Keratinocyte (primary cell): ENCODE data around the gene DHH. TPM values are rescaled to one million over a fixed set of nuclear protein-coding genes. Genes with fewer than 3 reads are reported as not detected.

ENCODE experiments used
- DNase-seq: peaks from one replicate; pipeline ENCODE4 v3.0.0-alpha.2; 2011; ENCODE audit warnings: low read depth, missing footprints, low spot score
- FAIRE-seq: peaks from 2 replicates; lab custom pipeline; 2011; peaks lifted over from hg19 to GRCh38; lab: Jason Lieb, UNC
- H2AFZ ChIP-seq: 2 replicates; pipeline ENCODE4 v1.6.0; 2012; ENCODE audit warnings: low read length, control low read depth, inconsistent platforms; ENCODE audit not compliant: control insufficient read depth
- H3K27ac ChIP-seq: 2 replicates; pipeline ENCODE4 v1.5.1; 2011; ENCODE audit warnings: low read length; ENCODE audit not compliant: control insufficient read depth, insufficient read depth
- H3K27me3 ChIP-seq: 3 replicates; pipeline ENCODE4 v1.6.0; 2011; ENCODE audit warnings: low read length; ENCODE audit not compliant: control insufficient read depth, insufficient read depth; ENCODE audit errors: extremely low read depth
- H3K36me3 ChIP-seq, 2 experiments: 2 replicates in 1 of 2; 3 replicates in 1 of 2; pipeline ENCODE4 v1.5.1; 2011; ENCODE audit warnings: low read length in 2 of 2, mild to moderate bottlenecking in 1 of 2; ENCODE audit not compliant: control insufficient read depth in 2 of 2, insufficient read depth in 2 of 2; ENCODE audit errors: extremely low read depth in 1 of 2
- H3K4me1 ChIP-seq: 3 replicates; pipeline ENCODE4 v1.5.1; 2011; ENCODE audit warnings: low read length; ENCODE audit not compliant: control insufficient read depth, insufficient read depth; ENCODE audit errors: extremely low read depth
- H3K4me2 ChIP-seq: 3 replicates; pipeline ENCODE4 v1.6.0; 2011; ENCODE audit warnings: low read depth, low read length; ENCODE audit not compliant: control insufficient read depth, insufficient read depth; ENCODE audit errors: extremely low read depth
- H3K4me3 ChIP-seq, 3 experiments: fragments of 200-600 bp in 1 of 3; sonication (generic) in 1 of 3; 2 replicates in 2 of 3; 3 replicates in 1 of 3; pipeline ENCODE4 v1.5.1; 2011 to 2016; ENCODE audit warnings: low read length in 3 of 3, mild to moderate bottlenecking in 3 of 3, control low read depth in 2 of 3, inconsistent platforms in 1 of 3, low read depth in 1 of 3, mixed read lengths in 1 of 3, mixed run types in 1 of 3, moderate library complexity in 1 of 3; ENCODE audit not compliant: control insufficient read depth in 2 of 3, insufficient read depth in 2 of 3; ENCODE audit errors: extremely low read depth in 1 of 3
- H3K79me2 ChIP-seq: 2 replicates; pipeline ENCODE4 v1.6.0; 2012; ENCODE audit warnings: low read length; ENCODE audit not compliant: control insufficient read depth, insufficient read depth
- H3K9ac ChIP-seq: 3 replicates; pipeline ENCODE4 v1.6.0; 2011; ENCODE audit warnings: low read length; ENCODE audit not compliant: control insufficient read depth, insufficient read depth; ENCODE audit errors: extremely low read depth
- H3K9me1 ChIP-seq: 3 replicates; pipeline ENCODE4 v1.6.0; 2011; ENCODE audit warnings: low read length; ENCODE audit not compliant: control insufficient read depth, insufficient read depth; ENCODE audit errors: extremely low read depth
- H3K9me3 ChIP-seq: 2 replicates; pipeline ENCODE4 v1.5.1; 2012; ENCODE audit warnings: low read depth, low read length; ENCODE audit not compliant: control insufficient read depth
- H4K20me1 ChIP-seq: 3 replicates; pipeline ENCODE4 v1.6.0; 2011; ENCODE audit warnings: low read length; ENCODE audit not compliant: control insufficient read depth, insufficient read depth; ENCODE audit errors: extremely low read depth
- CTCF ChIP-seq, 3 experiments: IDR thresholded peaks in 1 of 3; conservative IDR thresholded peaks in 1 of 3; optimal IDR thresholded peaks in 1 of 3; 2 replicates in 2 of 3; 3 replicates in 1 of 3; pipeline versions ENCODE3 to v1.5.1; 2011; ENCODE audit warnings: low read length in 3 of 3, mild to moderate bottlenecking in 3 of 3, moderate library complexity in 2 of 3, control low read depth in 1 of 3, inconsistent platforms in 1 of 3; ENCODE audit not compliant: insufficient read depth in 2 of 3; ENCODE audit errors: extremely low read depth in 1 of 3
- EZH2 ChIP-seq: IDR thresholded peaks from one replicate; pipeline ENCODE4 v1.6.1; 2012; ENCODE audit warnings: inconsistent platforms, mild to moderate bottlenecking, low read length, moderate library complexity
- dilution Hi-C: fragments of 300-500 bp; cut with MboI; formaldehyde crosslinking; loops from one replicate; pipeline ENCODE4 v1.7.0; 2020; ENCODE audit warnings: low sequenced_read_pairs; ENCODE audit not compliant: extremely low pct_ligation_motif_present
- polyA plus RNA-seq, 5 experiments: library from polyadenylated mRNA; depleted of rRNA in 3 of 5; stranded (reverse) in 3 of 5; stranded (forward) in 1 of 5; unstranded in 1 of 5; fragments of >200 nt; gene quantifications; 1 replicate in 1 of 5; 2 replicates in 3 of 5; 3 replicates in 1 of 5; pipeline versions ENCODE4 v1.2.1 to v1.2.3, GENCODE V29; 2011 to 2012; ENCODE audit warnings: missing spikeins in 2 of 5, low read depth in 1 of 5, low replicate concordance in 1 of 5

Gene DHH
- polyA plus RNA-seq, 1 donor (not counting 4 experiments of a cell fraction or from before 2014, with no cell fraction given) = not detected

- FAIRE-seq = no peak
- Histone ChIP-seq H3K9ac (no peak overlapping the region), H3K9me1 (peaks cover 2% of the 10 kb centered on the region), H4K20me1 (peaks cover 3% of the 10 kb centered on the region), H3K79me2 (peaks cover 5% of the 10 kb centered on the region), H3K4me1 (peaks cover 3% of the 10 kb centered on the region), H3K4me2 (no peak overlapping the region), H3K27ac (no peak overlapping the region), H3K4me3 (no peak overlapping the region), H3K27me3 (no peaks in the 10 kb centered on the region), H3K9me3 (no peaks in the 10 kb centered on the region), H2AFZ (no peak overlapping the region), H3K36me3 (peaks cover 62 to 70% of the 10 kb centered on the region in 2 experiments)
- TF ChIP-seq CTCF (optimal IDR thresholded peaks at IDR 0.05 in 1 of 3, IDR thresholded peaks at IDR 0.05 in 1 of 3, conservative IDR thresholded peaks at IDR 0.05 in 1 of 3; ENCODE audit: extremely low read depth in 1 of 3, insufficient read depth in 2 of 3, low read length in 3 of 3) (no peak), EZH2 (no peak)
- dilution Hi-C loops = no loop called here
- no peak for DNase-seq
These were observed 49.9 kb downstream of the DHH start for GRCh38 chr12:49044660-49045059.

DNA sequence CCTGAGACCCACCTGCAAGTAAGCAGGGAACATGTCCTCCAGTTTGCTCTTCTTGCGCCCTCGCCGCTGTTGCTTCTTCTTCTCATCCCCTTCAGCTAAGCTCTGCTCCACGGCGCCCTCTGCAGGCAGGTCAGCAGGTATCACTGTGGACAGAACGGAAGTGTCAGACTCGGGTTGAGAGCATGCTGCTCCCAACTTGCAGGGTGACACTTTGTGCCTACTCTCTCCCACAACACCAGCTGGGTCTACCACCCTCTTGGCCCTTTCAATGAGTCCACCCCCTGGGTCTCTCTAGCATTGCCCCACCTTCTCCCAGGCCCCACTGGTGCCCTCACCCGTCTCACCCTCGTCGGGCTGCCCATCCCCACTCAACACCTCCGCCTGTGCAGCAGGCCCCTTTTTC, 50.7 kb downstream of the DHH start:
- no peak for DNase-seq
- Histone ChIP-seq H3K4me3 (no peak overlapping the region), H3K4me2 (no peak overlapping the region), H3K79me2 (peaks cover 4% of the 10 kb centered on the region), H3K36me3 (peaks cover 63 to 70% of the 10 kb centered on the region in 2 experiments), H3K27me3 (no peaks in the 10 kb centered on the region), H3K9ac (no peak overlapping the region), H2AFZ (no peak overlapping the region), H4K20me1 (peaks cover 3% of the 10 kb centered on the region), H3K9me1 (peaks cover 1% of the 10 kb centered on the region), H3K4me1 (no peaks in the 10 kb centered on the region), H3K9me3 (no peaks in the 10 kb centered on the region), H3K27ac (no peak overlapping the region)
- no peak for TF ChIP-seq EZH2
- peak; percentile 72 to 81 (median 73) for TF ChIP-seq CTCF (optimal IDR thresholded peaks at IDR 0.05 in 1 of 3, IDR thresholded peaks at IDR 0.05 in 1 of 3, conservative IDR thresholded peaks at IDR 0.05 in 1 of 3; ENCODE audit: extremely low read depth in 1 of 3, insufficient read depth in 2 of 3, low read length in 3 of 3)
- no peak for FAIRE-seq
- dilution Hi-C loops = no loop called here
